ENCODE measurements around the gene FLYWCH1. TPM values are rescaled to one million over a fixed set of nuclear protein-coding genes. Genes with fewer than 3 reads are reported as not detected.

FLYWCH1 gene, protein sequence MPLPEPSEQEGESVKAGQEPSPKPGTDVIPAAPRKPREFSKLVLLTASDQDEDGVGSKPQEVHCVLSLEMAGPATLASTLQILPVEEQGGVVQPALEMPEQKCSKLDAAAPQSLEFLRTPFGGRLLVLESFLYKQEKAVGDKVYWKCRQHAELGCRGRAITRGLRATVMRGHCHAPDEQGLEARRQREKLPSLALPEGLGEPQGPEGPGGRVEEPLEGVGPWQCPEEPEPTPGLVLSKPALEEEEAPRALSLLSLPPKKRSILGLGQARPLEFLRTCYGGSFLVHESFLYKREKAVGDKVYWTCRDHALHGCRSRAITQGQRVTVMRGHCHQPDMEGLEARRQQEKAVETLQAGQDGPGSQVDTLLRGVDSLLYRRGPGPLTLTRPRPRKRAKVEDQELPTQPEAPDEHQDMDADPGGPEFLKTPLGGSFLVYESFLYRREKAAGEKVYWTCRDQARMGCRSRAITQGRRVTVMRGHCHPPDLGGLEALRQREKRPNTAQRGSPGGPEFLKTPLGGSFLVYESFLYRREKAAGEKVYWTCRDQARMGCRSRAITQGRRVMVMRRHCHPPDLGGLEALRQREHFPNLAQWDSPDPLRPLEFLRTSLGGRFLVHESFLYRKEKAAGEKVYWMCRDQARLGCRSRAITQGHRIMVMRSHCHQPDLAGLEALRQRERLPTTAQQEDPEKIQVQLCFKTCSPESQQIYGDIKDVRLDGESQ
- total RNA-seq (51.2 and 51.7 TPM in 2 replicates), polyA plus RNA-seq (32.0 and 37.3 TPM in 2 replicates), polyA minus RNA-seq (13.5 and 16.3 TPM in 2 replicates), Bru-seq, nascent RNA (percentile 53 among the genes with signal in this experiment), BruChase-seq, experiment 1, labeled RNA remaining after a 6-hour chase (percentile 65 among the genes with signal in this experiment), BruChase-seq, experiment 2, labeled RNA remaining after a 2-hour chase (percentile 63 among the genes with signal in this experiment)
- 23.0 and 28.7 TPM in 2 replicates for polyA plus RNA-seq (2011; cell fraction: cytosol; rRNA removed)
- 67.2 and 71.4 TPM in 2 replicates for polyA plus RNA-seq (2011; cell fraction: nucleus; rRNA removed)
- polyA plus RNA-seq (2012) = 29.5 and 34.1 TPM in 2 replicates
- polyA minus RNA-seq (2011; cell fraction: cytosol; rRNA and poly(A)+ RNA removed) = 33.3 TPM
- 11.1 and 21.3 TPM in 2 replicates for polyA minus RNA-seq (2011; cell fraction: nucleus; rRNA and poly(A)+ RNA removed)
- long read RNA-seq, full-length matches to known transcripts = 45 of 78 reads
- long read RNA-seq, partial matches to known transcripts = 21 of 78 reads
- long read RNA-seq, other reads (novel, unspliced or antisense) = 12 of 78 reads

- no TSS peak for BruUV-seq (replicated peaks)
- TF ChIP-seq EZH2 (IDR thresholded peaks at IDR 0.05; ENCODE audit: borderline replicate concordance, low read depth, low read length, severe bottlenecking) (no peak), FOS (IDR thresholded peaks at IDR 0.05; ENCODE audit: borderline replicate concordance, insufficient read depth, low read length) (no peak), POLR2A (IDR thresholded peaks at IDR 0.05; ENCODE audit: low read depth, low read length) (no peak), POLR2AphosphoS5 (IDR thresholded peaks at IDR 0.05; ENCODE audit: insufficient read depth, low read depth, low read length) (peak; percentile 60)
- dilution Hi-C loops (cut with MboI; ENCODE audit: extremely low pct_ligation_motif_present, low sequenced_read_pairs) = no loop called here
Measured at GRCh38 chr16:2911638-2912329, at the start of gene FLYWCH1. FLYWCH1 (plus strand) TSS chr16:2911931; CDS start chr16:2929686, 17,755 bp downstream.

More at GRCh38 chr16:2911638-2912329, at the start of gene FLYWCH1:
- Histone ChIP-seq H3K4me1 (ENCODE audit: control insufficient read depth, extremely low read depth, insufficient read depth, low read length) (peaks cover 23% of the 10 kb centered on the region), H3K4me2 (ENCODE audit: insufficient read depth, low read length) (peak within 1 kb of the TSS; percentile 89), H3K79me2 (ENCODE audit: control insufficient read depth, insufficient read depth, low read length) (peaks cover 10% of the 10 kb centered on the region), H3K9ac (replicated peaks; ENCODE audit: extremely low read depth, insufficient read depth, low read length) (peak within 1 kb of the TSS; percentile 74), H3K4me3 (replicated peaks in 1 of 3; ENCODE audit: insufficient read depth in 1 of 3, low read depth in 1 of 3, low read length in 3 of 3) (peak within 1 kb of the TSS; percentile 84 to 96 (median 89)), H2AFZ (ENCODE audit: low read depth, low read length) (peak within 1 kb of the TSS; percentile 99), H4K20me1 (replicated peaks; ENCODE audit: control insufficient read depth, extremely low read depth, insufficient read depth, low read length) (no peaks in the 10 kb centered on the region), H3K9me3 (replicated peaks; ENCODE audit: control insufficient read depth, insufficient read depth, low read length) (no peaks in the 10 kb centered on the region), H3K36me3 (ENCODE audit: control insufficient read depth in 2 of 2, extremely low read depth in 1 of 2, insufficient read depth in 2 of 2, low read length in 2 of 2) (peaks cover 0 to 3% of the 10 kb centered on the region in 2 experiments), H3K27ac (ENCODE audit: insufficient read depth, low read depth, low read length) (peak within 1 kb of the TSS; percentile 70), H3K27me3 (ENCODE audit: control insufficient read depth in 2 of 2, insufficient read depth in 2 of 2, low read length in 2 of 2) (no peaks in the 10 kb centered on the region), H3K9me1 (replicated peaks; ENCODE audit: control insufficient read depth, extremely low read depth, insufficient read depth, low read length) (no peaks in the 10 kb centered on the region)
- intact Hi-C loops (cut with micrococcal nuclease) = loop anchor here (5.0 kb wide), 1 partner anchor 239 kb away; no protein-coding TSS in a partner anchor
- DNase-seq (ENCODE audit: low read depth, low spot score) (peak; percentile 98), FAIRE-seq (peak; percentile 99)
- CTCF ChIA-PET = interaction anchor here (1.0 to 3.3 kb wide), 6 partner anchors 15 to 73 kb away, joined by 3 to 21 read pairs (median 9); no protein-coding TSS in a partner anchor
- POLR2A ChIA-PET = interaction anchor here (0.6 to 1.3 kb wide), 2 partner anchors 29 to 159 kb away, joined by 5 to 7 read pairs; partner anchors contain the start of genes FLYWCH2 and SRRM2

Measured in endothelial cell of umbilical vein (primary cell).